OCI-LY1 (cell line): ENCODE data around the gene CDK5R1.

ENCODE experiments used
- H2AFZ ChIP-seq: fragments of 200-600 bp; sonication (generic), shearing (Covaris generic); 2 replicates; pipeline ENCODE4 v1.6.0; 2014; ENCODE audit warnings: antibody characterized with exemption, mild to moderate bottlenecking, low read length
- H3F3A ChIP-seq: fragments of 200-600 bp; sonication (generic), shearing (Covaris generic); 2 replicates; pipeline ENCODE4 v1.6.0; 2014; ENCODE audit warnings: mild to moderate bottlenecking, antibody characterized with exemption, low read length, moderate library complexity; ENCODE audit not compliant: insufficient read depth
- H3K27ac ChIP-seq: fragments of 200-600 bp; sonication (generic); 2 replicates; pipeline ENCODE4 v1.5.1; 2014; ENCODE audit warnings: low read length, mixed run types, mild to moderate bottlenecking, low read depth; ENCODE audit not compliant: poor library complexity, severe bottlenecking
- H3K27me3 ChIP-seq: fragments of 200-600 bp; sonication (generic); 2 replicates; pipeline ENCODE4 v1.6.0; 2014; ENCODE audit warnings: antibody characterized with exemption, mild to moderate bottlenecking, low read length, moderate library complexity; ENCODE audit not compliant: insufficient read depth
- H3K36me3 ChIP-seq: fragments of 200-600 bp; sonication (generic); 2 replicates; pipeline ENCODE4 v1.6.1; 2014; ENCODE audit warnings: mild to moderate bottlenecking, antibody characterized with exemption, low read length, moderate library complexity, mixed read lengths; ENCODE audit not compliant: insufficient read depth
- H3K4me1 ChIP-seq: fragments of 200-600 bp; sonication (generic); 2 replicates; pipeline ENCODE4 v1.5.1; 2014; ENCODE audit warnings: mild to moderate bottlenecking, low read length, moderate library complexity; ENCODE audit not compliant: insufficient read depth, severe bottlenecking
- H3K4me2 ChIP-seq: fragments of 200-600 bp; sonication (generic), shearing (Covaris generic); 2 replicates; pipeline ENCODE4 v1.6.1; 2014; ENCODE audit warnings: low read length
- H3K4me3 ChIP-seq: fragments of 200-600 bp; sonication (generic); 2 replicates; pipeline ENCODE4 v1.5.1; 2014; ENCODE audit warnings: low read length, low read depth, mild to moderate bottlenecking, mixed read lengths; ENCODE audit not compliant: poor library complexity, severe bottlenecking
- H3K79me2 ChIP-seq: fragments of 200-600 bp; shearing (Covaris generic); 2 replicates; pipeline ENCODE4 v1.6.1; 2016; ENCODE audit warnings: mixed run types, low read length, mixed read lengths; ENCODE audit not compliant: insufficient read depth
- H3K9ac ChIP-seq: fragments of 200-600 bp; sonication (generic), shearing (Covaris generic); 2 replicates; pipeline ENCODE4 v1.6.1; 2014; ENCODE audit warnings: mild to moderate bottlenecking, low read length, mixed read lengths
- H3K9me2 ChIP-seq: fragments of 200-600 bp; sonication (generic), shearing (Covaris generic); 2 replicates; pipeline ENCODE4 v1.6.1; 2014; ENCODE audit warnings: low read depth, mild to moderate bottlenecking, low read length, mixed read lengths
- H3K9me3 ChIP-seq: fragments of 200-600 bp; shearing (Covaris generic); 2 replicates; pipeline ENCODE4 v1.6.1; 2014; ENCODE audit warnings: low read length, mixed read lengths
- H4K20me1 ChIP-seq: fragments of 200-600 bp; sonication (generic), shearing (Covaris generic); 2 replicates; pipeline ENCODE4 v1.6.0; 2016; ENCODE audit warnings: mild to moderate bottlenecking, low read length; ENCODE audit not compliant: insufficient read depth
- EZH2 ChIP-seq: fragments of 200-600 bp; sonication (generic), shearing (Covaris generic); IDR thresholded peaks from 2 replicates; pipeline ENCODE4 v1.8.0; 2017; ENCODE audit warnings: borderline replicate concordance, mixed run types, mild to moderate bottlenecking, antibody characterized with exemption, low read length, moderate library complexity, mixed read lengths
- TF ChIP-seq, protein P1 (sequence below): fragments of 200-600 bp; sonication (generic), shearing (Covaris generic); IDR thresholded peaks from 2 replicates; pipeline ENCODE4 v1.5.1; 2017; ENCODE audit warnings: mild to moderate bottlenecking, antibody characterized with exemption, low read length, moderate library complexity, mixed read lengths

Gene CDK5R1

GRCh38 chr17:32514606-32515005 lies 27.8 kb downstream of the CDK5R1 start:
- Histone ChIP-seq H3K4me1 (peaks cover 8% of the 10 kb centered on the region), H3K9me2 (no peaks in the 10 kb centered on the region), H3K4me2 (no peak overlapping the region), H3K9ac (no peak overlapping the region), H3K4me3 (no peak overlapping the region), H2AFZ (no peak overlapping the region), H3K9me3 (no peaks in the 10 kb centered on the region), H3K27me3 (no peaks in the 10 kb centered on the region; the same call in none of the 2 replicates), H3K36me3 (no peaks in the 10 kb centered on the region), H3K79me2 (no peaks in the 10 kb centered on the region), H3K27ac (no peak overlapping the region), H4K20me1 (no peaks in the 10 kb centered on the region), H3F3A (no peaks in the 10 kb centered on the region)
- TF ChIP-seq, protein P1, sequence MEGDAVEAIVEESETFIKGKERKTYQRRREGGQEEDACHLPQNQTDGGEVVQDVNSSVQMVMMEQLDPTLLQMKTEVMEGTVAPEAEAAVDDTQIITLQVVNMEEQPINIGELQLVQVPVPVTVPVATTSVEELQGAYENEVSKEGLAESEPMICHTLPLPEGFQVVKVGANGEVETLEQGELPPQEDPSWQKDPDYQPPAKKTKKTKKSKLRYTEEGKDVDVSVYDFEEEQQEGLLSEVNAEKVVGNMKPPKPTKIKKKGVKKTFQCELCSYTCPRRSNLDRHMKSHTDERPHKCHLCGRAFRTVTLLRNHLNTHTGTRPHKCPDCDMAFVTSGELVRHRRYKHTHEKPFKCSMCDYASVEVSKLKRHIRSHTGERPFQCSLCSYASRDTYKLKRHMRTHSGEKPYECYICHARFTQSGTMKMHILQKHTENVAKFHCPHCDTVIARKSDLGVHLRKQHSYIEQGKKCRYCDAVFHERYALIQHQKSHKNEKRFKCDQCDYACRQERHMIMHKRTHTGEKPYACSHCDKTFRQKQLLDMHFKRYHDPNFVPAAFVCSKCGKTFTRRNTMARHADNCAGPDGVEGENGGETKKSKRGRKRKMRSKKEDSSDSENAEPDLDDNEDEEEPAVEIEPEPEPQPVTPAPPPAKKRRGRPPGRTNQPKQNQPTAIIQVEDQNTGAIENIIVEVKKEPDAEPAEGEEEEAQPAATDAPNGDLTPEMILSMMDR: no peak
- no peak for TF ChIP-seq EZH2

GRCh38 chr17:32515677-32516383 lies 29.0 kb downstream of the CDK5R1 start:
- Histone ChIP-seq H3K9me2 (no peaks in the 10 kb centered on the region), H3K4me1 (peaks cover 13% of the 10 kb centered on the region), H3F3A (no peaks in the 10 kb centered on the region), H3K79me2 (no peaks in the 10 kb centered on the region), H3K27me3 (peaks cover 5% of the 10 kb centered on the region), H3K4me2 (no peak overlapping the region), H3K9ac (no peak overlapping the region), H2AFZ (no peak overlapping the region), H3K4me3 (no peak overlapping the region), H3K36me3 (no peaks in the 10 kb centered on the region), H4K20me1 (no peaks in the 10 kb centered on the region), H3K27ac (no peak overlapping the region), H3K9me3 (no peaks in the 10 kb centered on the region)
- TF ChIP-seq EZH2: no peak
- TF ChIP-seq, protein P1: no peak

DNA sequence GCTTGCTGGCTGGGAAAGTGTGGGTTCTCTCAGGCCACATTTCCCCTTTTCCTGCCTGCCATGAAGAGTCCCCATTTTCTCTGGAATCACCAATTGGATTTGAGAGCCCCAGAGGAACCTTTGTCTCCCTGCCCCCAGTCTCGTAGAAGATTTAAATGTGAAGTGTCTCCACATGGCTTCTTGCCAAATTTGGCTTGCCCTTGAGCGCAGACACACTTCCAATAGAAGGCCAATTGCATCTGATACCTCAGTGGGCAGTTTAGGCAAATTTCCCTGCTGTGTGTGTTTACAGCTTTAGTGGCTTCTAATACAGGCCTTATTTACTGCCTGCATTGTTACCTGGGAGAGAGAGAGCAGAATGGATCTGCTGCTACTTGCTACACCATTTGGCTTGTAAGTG lies 29.7 kb downstream of the CDK5R1 start:
- H3K9me3 ChIP-seq: no peaks in the 10 kb centered on the region
- H3K27me3 ChIP-seq: peaks cover 5% of the 10 kb centered on the region
- H3K9ac ChIP-seq: no peak overlapping the region
- H3K27ac ChIP-seq: no peak overlapping the region
- H3K4me1 ChIP-seq: peaks cover 13% of the 10 kb centered on the region
- no peak overlapping the region for H3K4me2 ChIP-seq
- H3K9me2 ChIP-seq: no peaks in the 10 kb centered on the region
- TF ChIP-seq, protein P1: no peak
- no peak for TF ChIP-seq EZH2
- H3K79me2 ChIP-seq: no peaks in the 10 kb centered on the region
- no peaks in the 10 kb centered on the region for H4K20me1 ChIP-seq
- H3K36me3 ChIP-seq: no peaks in the 10 kb centered on the region
- H2AFZ ChIP-seq: no peak overlapping the region
- no peaks in the 10 kb centered on the region for H3F3A ChIP-seq
- H3K4me3 ChIP-seq: no peak overlapping the region
